SU-DHL-6 (cell line): ENCODE data around the gene SLC9A5.

ENCODE experiments used
- H2AFZ ChIP-seq: fragments of 200-600 bp; sonication (generic); 2 replicates; pipeline ENCODE4 v1.6.1; 2014; ENCODE audit warnings: low read depth, mild to moderate bottlenecking, moderate library complexity, mixed read lengths, antibody characterized with exemption, low read length; ENCODE audit not compliant: severe bottlenecking
- H3F3A ChIP-seq: fragments of 200-600 bp; shearing (Covaris generic); 2 replicates; pipeline ENCODE4 v1.6.0; 2016; ENCODE audit warnings: antibody characterized with exemption, mild to moderate bottlenecking; ENCODE audit not compliant: insufficient read depth
- H3K27ac ChIP-seq: fragments of 200-600 bp; sonication (generic); 2 replicates; pipeline ENCODE4 v1.5.1; 2016; ENCODE audit warnings: low read depth, mild to moderate bottlenecking, low read length, moderate library complexity, mixed read lengths
- H3K27me3 ChIP-seq: fragments of 200-600 bp; sonication (generic), shearing (Covaris generic); 2 replicates; pipeline ENCODE4 v1.6.0; 2014; ENCODE audit warnings: mild to moderate bottlenecking, low read length
- H3K36me3 ChIP-seq: fragments of 200-600 bp; sonication (generic); 2 replicates; pipeline ENCODE4 v1.6.1; 2014; ENCODE audit warnings: mild to moderate bottlenecking, low read length, mixed read lengths
- H3K4me2 ChIP-seq: fragments of 300-600, 200-600 bp; shearing (Covaris generic), sonication (generic); 2 replicates; pipeline ENCODE4 v1.6.0; 2014; ENCODE audit warnings: low read length, low read depth, mild to moderate bottlenecking; ENCODE audit not compliant: poor library complexity, severe bottlenecking
- H3K4me3 ChIP-seq: fragments of 200-600 bp; sonication (generic); 2 replicates; pipeline ENCODE4 v1.5.1; 2014; ENCODE audit warnings: antibody characterized with exemption, low read length, mild to moderate bottlenecking, mixed read lengths; ENCODE audit not compliant: insufficient read depth, poor library complexity, severe bottlenecking
- H3K79me2 ChIP-seq: fragments of 200-600 bp; sonication (generic); 2 replicates; pipeline ENCODE4 v1.6.1; 2014; ENCODE audit warnings: mild to moderate bottlenecking, low read length, moderate library complexity; ENCODE audit not compliant: insufficient read depth
- H3K9ac ChIP-seq: fragments of 200-600 bp; sonication (generic); 2 replicates; pipeline ENCODE4 v1.7.0; 2014; ENCODE audit warnings: mild to moderate bottlenecking, low read length
- H3K9me2 ChIP-seq: fragments of 200-600 bp; sonication (generic); replicated peaks from 2 replicates; pipeline ENCODE4 v1.6.1; 2014; ENCODE audit warnings: low read length; ENCODE audit not compliant: insufficient read depth
- H3K9me3 ChIP-seq: fragments of 200-600 bp; sonication (generic); 2 replicates; pipeline ENCODE4 v1.6.1; 2014; ENCODE audit warnings: low read length, mixed read lengths; ENCODE audit not compliant: insufficient read depth
- H4K20me1 ChIP-seq: fragments of 200-600 bp; sonication (generic); 2 replicates; pipeline ENCODE4 v1.6.1; 2014; ENCODE audit warnings: low read depth, mild to moderate bottlenecking, antibody characterized with exemption, low read length, moderate library complexity, mixed read lengths
- CTCF ChIP-seq: fragments of 200-600 bp; sonication (generic); IDR thresholded peaks from one replicate; pipeline ENCODE4 v1.5.1; 2017; ENCODE audit warnings: antibody characterized with exemption, mild to moderate bottlenecking, low read length, moderate library complexity; ENCODE audit not compliant: insufficient read depth, poor library complexity, severe bottlenecking
- EZH2phosphoT487 ChIP-seq: fragments of 200-600 bp; sonication (generic), shearing (Covaris generic); conservative IDR thresholded peaks from 2 replicates; pipeline ENCODE4 v1.6.1; 2018; ENCODE audit warnings: mild to moderate bottlenecking, antibody characterized with exemption, low read length, moderate library complexity, mixed read lengths

The SLC9A5 gene

GRCh38 chr16:67249178-67250044 lies 632 bp downstream of the SLC9A5 start:
- Histone ChIP-seq H3K4me2 (peak overlapping the region; percentile 77), H3K79me2 (no peaks in the 10 kb centered on the region), H3K9ac (no peak overlapping the region), H3K4me3 (no peak overlapping the region), H3F3A (no peaks in the 10 kb centered on the region), H3K9me3 (no peaks in the 10 kb centered on the region), H3K27me3 (no peaks in the 10 kb centered on the region), H3K9me2 (no peaks in the 10 kb centered on the region), H4K20me1 (no peaks in the 10 kb centered on the region), H3K36me3 (no peaks in the 10 kb centered on the region), H2AFZ (no peak overlapping the region), H3K27ac (no peak overlapping the region)
- TF ChIP-seq CTCF (no peak), EZH2phosphoT487 (no peak)

- H3K4me3 ChIP-seq = no peak overlapping the region
These were observed 1.2 kb downstream of the SLC9A5 start for GRCh38 chr16:67250045-67250327.

GRCh38 chr16:67252609-67253497 lies 4.1 kb downstream of the SLC9A5 start:
- Histone ChIP-seq H3K27ac (no peak overlapping the region), H3K4me3 (no peak overlapping the region), H3K36me3 (no peaks in the 10 kb centered on the region), H3K79me2 (no peaks in the 10 kb centered on the region), H2AFZ (no peak overlapping the region), H3K9me2 (no peaks in the 10 kb centered on the region), H3K9ac (no peak overlapping the region), H4K20me1 (no peaks in the 10 kb centered on the region), H3K9me3 (no peaks in the 10 kb centered on the region), H3K4me2 (no peak overlapping the region), H3F3A (no peaks in the 10 kb centered on the region), H3K27me3 (no peaks in the 10 kb centered on the region)
- no peak for TF ChIP-seq CTCF
- no peak for TF ChIP-seq EZH2phosphoT487

More at GRCh38 chr16:67250045-67250327, 1.2 kb downstream of the SLC9A5 start:
- TF ChIP-seq CTCF (no peak), EZH2phosphoT487 (no peak)
- no peaks in the 10 kb centered on the region for H4K20me1 ChIP-seq
- no peaks in the 10 kb centered on the region for H3K36me3 ChIP-seq
- no peaks in the 10 kb centered on the region for H3K27me3 ChIP-seq
- H3F3A ChIP-seq = no peaks in the 10 kb centered on the region
- H3K27ac ChIP-seq = no peak overlapping the region
- H3K9ac ChIP-seq = no peak overlapping the region
- no peaks in the 10 kb centered on the region for H3K79me2 ChIP-seq
- no peak overlapping the region for H3K4me2 ChIP-seq
- no peaks in the 10 kb centered on the region for H3K9me3 ChIP-seq
- no peak overlapping the region for H2AFZ ChIP-seq
- no peaks in the 10 kb centered on the region for H3K9me2 ChIP-seq
